Endothelial cell of umbilical vein (primary cell): ENCODE data around the gene TMEM135. TPM values are rescaled to one million over a fixed set of nuclear protein-coding genes. Genes with fewer than 3 reads are reported as not detected.

Source experiments
- BruUV-seq: library from RNA; stranded (reverse); fragments of 400-500 nt; replicated peaks from 2 replicates; lab custom pipeline; 2021; lab: Mats Ljungman, UMichigan
- CTCF ChIA-PET: fragments of 300-600, 350-600 bp; sonication (Branson Sonifier 250); formaldehyde crosslinking; loops from one replicate; lab custom pipeline; 2021; ENCODE audit warnings: antibody characterized with exemption, inconsistent platforms; lab: Charles Lee
- POLR2A ChIA-PET: fragments of 300-600, 350-600 bp; sonication (Branson Sonifier 250); formaldehyde crosslinking; loops from one replicate; lab custom pipeline; 2021; ENCODE audit warnings: antibody characterized with exemption, inconsistent platforms; lab: Charles Lee
- DNase-seq: peaks from one replicate; pipeline ENCODE4 v3.0.0-alpha.2; 2011; ENCODE audit warnings: low read depth, low spot score
- FAIRE-seq: peaks from 2 replicates; lab custom pipeline; 2011; peaks lifted over from hg19 to GRCh38; lab: Jason Lieb, UNC
- H2AFZ ChIP-seq: 2 replicates; pipeline ENCODE4 v1.6.0; 2012; ENCODE audit warnings: low read depth, low read length, control low read depth, inconsistent platforms
- H3K27ac ChIP-seq: 2 replicates; pipeline ENCODE4 v1.5.1; 2011; ENCODE audit warnings: low read depth, mild to moderate bottlenecking, control low read depth, low read length, moderate library complexity; ENCODE audit not compliant: insufficient read depth
- H3K27me3 ChIP-seq, 2 experiments: 2 replicates each; pipeline versions ENCODE4 v1.6.0 to v1.6.1; 2011; ENCODE audit warnings: low read length in 2 of 2, mixed read lengths in 1 of 2; ENCODE audit not compliant: control insufficient read depth in 2 of 2, insufficient read depth in 2 of 2
- H3K36me3 ChIP-seq, 2 experiments: 2 replicates in 1 of 2; 3 replicates in 1 of 2; pipeline ENCODE4 v1.5.1; 2011; ENCODE audit warnings: low read length in 2 of 2, mild to moderate bottlenecking in 1 of 2, moderate library complexity in 1 of 2; ENCODE audit not compliant: control insufficient read depth in 2 of 2, insufficient read depth in 2 of 2; ENCODE audit errors: extremely low read depth in 1 of 2
- H3K4me1 ChIP-seq: 3 replicates; pipeline ENCODE4 v1.5.1; 2011; ENCODE audit warnings: mild to moderate bottlenecking, low read length; ENCODE audit not compliant: control insufficient read depth, insufficient read depth; ENCODE audit errors: extremely low read depth
- H3K4me2 ChIP-seq: 2 replicates; pipeline ENCODE4 v1.6.1; 2011; ENCODE audit warnings: low read length, control low read depth, mixed read lengths; ENCODE audit not compliant: insufficient read depth
- H3K4me3 ChIP-seq, 3 experiments: fragments of 200-600 bp in 1 of 3; sonication (generic), shearing (Covaris generic) in 1 of 3; replicated peaks in 1 of 3; 2 replicates each; pipeline ENCODE4 v1.5.1; 2011 to 2016; ENCODE audit warnings: control low read depth in 3 of 3, low read length in 3 of 3, mild to moderate bottlenecking in 2 of 3, inconsistent platforms in 1 of 3, low read depth in 1 of 3, moderate library complexity in 1 of 3; ENCODE audit not compliant: insufficient read depth in 1 of 3
- H3K79me2 ChIP-seq: 2 replicates; pipeline ENCODE4 v1.6.0; 2012; ENCODE audit warnings: low read length, inconsistent platforms; ENCODE audit not compliant: control insufficient read depth, insufficient read depth
- H3K9ac ChIP-seq: replicated peaks from 2 replicates; pipeline ENCODE3; 2011; ENCODE audit warnings: low read length, control low read depth; ENCODE audit not compliant: insufficient read depth; ENCODE audit errors: extremely low read depth
- H3K9me1 ChIP-seq: replicated peaks from 3 replicates; pipeline ENCODE4 v1.6.0; 2011; ENCODE audit warnings: mild to moderate bottlenecking, low read length; ENCODE audit not compliant: control insufficient read depth, insufficient read depth; ENCODE audit errors: extremely low read depth
- H3K9me3 ChIP-seq: replicated peaks from 2 replicates; pipeline ENCODE4 v1.5.1; 2012; ENCODE audit warnings: low read length, inconsistent platforms; ENCODE audit not compliant: control insufficient read depth, insufficient read depth
- H4K20me1 ChIP-seq: replicated peaks from 2 replicates; pipeline ENCODE3; 2011; ENCODE audit warnings: mild to moderate bottlenecking, low read length; ENCODE audit not compliant: control insufficient read depth, insufficient read depth; ENCODE audit errors: extremely low read depth
- CTCF ChIP-seq, 2 donors: IDR thresholded peaks; 1 replicate in 1 of 2; 2 replicates in 1 of 2; pipeline ENCODE4 v1.5.1; 2011; ENCODE audit warnings: low read length in 2 of 2, mild to moderate bottlenecking in 2 of 2, moderate library complexity in 2 of 2, control low read depth in 1 of 2, inconsistent platforms in 1 of 2, low read depth in 1 of 2; ENCODE audit not compliant: insufficient read depth in 1 of 2; ENCODE audit errors: extremely low read depth in 1 of 2
- EZH2 ChIP-seq: IDR thresholded peaks from 2 replicates; pipeline ENCODE4 v1.6.1; 2012; ENCODE audit warnings: borderline replicate concordance, low read depth, mild to moderate bottlenecking, moderate library complexity, low read length, inconsistent platforms; ENCODE audit not compliant: severe bottlenecking
- FOS ChIP-seq: IDR thresholded peaks from 2 replicates; pipeline ENCODE4 v1.6.1; 2011; ENCODE audit warnings: mild to moderate bottlenecking, low read length, moderate library complexity, borderline replicate concordance; ENCODE audit not compliant: insufficient read depth
- GATA2 ChIP-seq: IDR thresholded peaks from 2 replicates; pipeline ENCODE4 v1.7.0; 2011; ENCODE audit warnings: low read depth, mild to moderate bottlenecking, moderate library complexity, mixed read lengths, low read length; ENCODE audit not compliant: insufficient read length, insufficient read depth
- JUN ChIP-seq: IDR thresholded peaks from 2 replicates; pipeline ENCODE4 v1.6.1; 2011; ENCODE audit warnings: borderline replicate concordance, low read depth; ENCODE audit not compliant: insufficient read length, insufficient read depth
- MYC ChIP-seq: IDR thresholded peaks from one replicate; pipeline ENCODE4 v1.6.1; 2011; ENCODE audit warnings: mild to moderate bottlenecking, low read depth, low read length
- POLR2A ChIP-seq: IDR thresholded peaks from 2 replicates; pipeline ENCODE4 v1.6.1; 2012; ENCODE audit warnings: low read depth, mild to moderate bottlenecking, control low read depth, low read length
- POLR2AphosphoS5 ChIP-seq: IDR thresholded peaks from 2 replicates; pipeline ENCODE4 v1.6.1; 2012; ENCODE audit warnings: low read depth, mild to moderate bottlenecking, control low read depth, low read length, moderate library complexity; ENCODE audit not compliant: insufficient read depth
- dilution Hi-C: fragments of 300-500 bp; cut with MboI; formaldehyde crosslinking; loops from one replicate; pipeline ENCODE4 v1.15.0; 2019; ENCODE audit warnings: low sequenced_read_pairs; ENCODE audit not compliant: extremely low pct_ligation_motif_present
- intact Hi-C: fragments of 100-400 bp; cut with micrococcal nuclease; formaldehyde crosslinking; loops from one replicate; pipeline ENCODE4 v1.10.0; 2022
- polyA plus RNA-seq, 4 experiments: library from polyadenylated mRNA; depleted of rRNA in 3 of 4; stranded (reverse) in 3 of 4; unstranded in 1 of 4; fragments of >200 nt; gene quantifications; 2 replicates each; pipeline versions ENCODE4 v1.2.1 to v1.2.3, GENCODE V29; 2011 to 2012; ENCODE audit warnings: missing spikeins in 1 of 4
- total RNA-seq: library from RNA; stranded (reverse); gene quantifications from 2 replicates; pipeline ENCODE4 v1.2.3, GENCODE V29; 2021
- TF ChIP-seq, protein P1 (sequence below): IDR thresholded peaks from 2 replicates; pipeline ENCODE4 v1.6.1; 2011; ENCODE audit not compliant: insufficient read depth, insufficient read length

The TMEM135 gene
- total and polyA plus RNA-seq, 2 donors (not counting 3 experiments of a cell fraction or from before 2014, with no cell fraction given) = 12.3 to 33.2 TPM

GRCh38 chr11:87038235-87038977, 672 bp downstream of the TMEM135 start:
- Histone ChIP-seq H4K20me1 (no peaks in the 10 kb centered on the region), H3K27me3 (no peaks in the 10 kb centered on the region), H3K9me3 (no peaks in the 10 kb centered on the region), H3K79me2 (peaks cover 27% of the 10 kb centered on the region), H3K9me1 (no peaks in the 10 kb centered on the region), H3K36me3 (no peaks in the 10 kb centered on the region), H3K4me3 (peak overlapping the region; percentile 32 to 70 (median 67)), H3K4me2 (peak overlapping the region; percentile 96), H3K9ac (peak overlapping the region; percentile 54), H2AFZ (peak overlapping the region; percentile 80), H3K27ac (peak overlapping the region; percentile 1), H3K4me1 (peaks cover 12% of the 10 kb centered on the region)
- peak; percentile 4 for FAIRE-seq
- intact Hi-C loops = loop anchor here (1.0 to 5.0 kb wide), 4 partner anchors 28 to 224 kb away; no protein-coding TSS in a partner anchor
- peak; percentile 35 for DNase-seq
- BruUV-seq = TSS peak; percentile 35
- ChIA-PET CTCF (interaction anchor here (0.6 to 2.0 kb wide), 6 partner anchors 39 to 383 kb away, joined by 3 to 19 read pairs (median 4); partner anchors contain the start of gene FZD4), POLR2A (no interaction called here)
- dilution Hi-C loops = no loop called here
- TF ChIP-seq, protein P1, sequence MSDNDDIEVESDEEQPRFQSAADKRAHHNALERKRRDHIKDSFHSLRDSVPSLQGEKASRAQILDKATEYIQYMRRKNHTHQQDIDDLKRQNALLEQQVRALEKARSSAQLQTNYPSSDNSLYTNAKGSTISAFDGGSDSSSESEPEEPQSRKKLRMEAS = no peak
- TF ChIP-seq POLR2AphosphoS5 (no peak), MYC (no peak), JUN (no peak), POLR2A (no peak), CTCF (IDR thresholded peaks at IDR 0.05; ENCODE audit: extremely low read depth in 1 of 2, insufficient read depth in 1 of 2, low read depth in 1 of 2, low read length in 2 of 2) (no peak), GATA2 (no peak), FOS (no peak), EZH2 (no peak)
